ENCODE data around the gene SP9. TPM values are rescaled to one million over a fixed set of nuclear protein-coding genes. Genes with fewer than 3 reads are reported as not detected.
A peak's percentile ranks its signal among the peaks of the same experiment; 100 is the strongest.
"Not testable (repeated sequence)": the region's sequence is repeated elsewhere in the genome, so short reads cannot be mapped to it uniquely, and the experiment has no call there.

Gene SP9
- total RNA-seq, 2 donors from 2014 or later = not detected

GRCh38 chr2:174339561-174340399 is 5.0 kb downstream of the SP9 start:
- peak overlapping the region in 1 of 2 donors; percentile 77 for H3K27ac Mint-ChIP-seq
- no peak for ATAC-seq
- H3K36me3 Mint-ChIP-seq = peaks cover 0 to 6% of the 10 kb centered on the region in 2 donors
- H3K9me3 Mint-ChIP-seq = no peaks in the 10 kb centered on the region
- no peak for DNase-seq (ENCODE audit: low spot score in 2 of 2)

DNA sequence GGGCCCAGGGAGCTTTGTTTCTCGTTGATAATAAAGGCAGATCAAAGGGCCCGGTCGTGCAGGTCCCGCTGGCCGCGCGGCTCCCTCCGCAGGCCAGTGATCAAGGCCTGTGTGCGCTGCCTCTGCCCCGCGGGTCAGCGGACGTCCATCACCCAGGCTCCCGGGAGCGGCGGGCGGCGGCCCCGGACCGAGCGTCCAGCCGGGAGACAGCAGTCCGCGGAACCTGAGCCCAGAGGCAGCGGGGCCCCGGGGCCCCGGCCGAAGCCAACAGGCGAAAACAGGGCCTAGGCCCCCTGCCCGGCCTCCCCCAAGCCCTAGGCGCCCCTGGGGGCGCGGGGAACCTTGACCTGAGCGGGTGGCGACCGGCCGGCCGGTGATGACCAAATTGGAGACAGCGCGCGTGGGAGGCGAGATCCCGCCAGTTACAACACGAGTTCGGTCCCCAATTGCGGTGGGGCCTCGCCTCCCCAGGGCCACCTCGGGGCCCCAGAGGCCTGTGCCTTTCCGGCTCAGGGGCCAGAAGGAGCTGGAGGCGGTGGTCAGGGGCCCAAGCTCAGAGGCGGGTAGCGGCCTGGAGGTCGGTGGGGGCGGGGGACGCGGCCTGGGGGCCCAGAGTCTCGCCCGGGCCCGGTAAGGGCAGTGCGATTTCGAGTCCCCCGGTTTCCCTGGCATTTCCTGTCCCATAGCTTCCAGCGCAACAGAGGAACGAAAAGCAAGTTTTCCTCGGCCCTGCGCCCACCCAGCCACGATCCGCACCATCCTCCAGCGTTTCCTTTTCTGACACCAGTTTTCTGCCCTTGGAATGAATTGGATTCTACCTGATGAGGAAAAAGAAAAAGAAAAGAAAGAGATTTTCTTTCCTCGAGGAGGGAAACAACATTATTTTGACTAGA is 5.9 kb downstream of the SP9 start:
- Mint-ChIP-seq H3K27ac (no peak overlapping the region), H3K9me3 (no peaks in the 10 kb centered on the region), H3K36me3 (peaks cover 0 to 6% of the 10 kb centered on the region in 2 donors)
- ATAC-seq = no peak
- DNase-seq (ENCODE audit: low spot score in 2 of 2) = no peak

GRCh38 chr2:174341293-174341994 is 6.7 kb downstream of the SP9 start:
- Mint-ChIP-seq H3K27ac (peak overlapping the region in 1 of 2 donors; percentile 95), H3K9me3 (no peaks in the 10 kb centered on the region), H3K36me3 (peaks cover 0 to 6% of the 10 kb centered on the region in 2 donors)
- DNase-seq (ENCODE audit: low spot score in 2 of 2) (peak; percentile 78 to 93), ATAC-seq (peak; percentile 71 to 77)

DNA sequence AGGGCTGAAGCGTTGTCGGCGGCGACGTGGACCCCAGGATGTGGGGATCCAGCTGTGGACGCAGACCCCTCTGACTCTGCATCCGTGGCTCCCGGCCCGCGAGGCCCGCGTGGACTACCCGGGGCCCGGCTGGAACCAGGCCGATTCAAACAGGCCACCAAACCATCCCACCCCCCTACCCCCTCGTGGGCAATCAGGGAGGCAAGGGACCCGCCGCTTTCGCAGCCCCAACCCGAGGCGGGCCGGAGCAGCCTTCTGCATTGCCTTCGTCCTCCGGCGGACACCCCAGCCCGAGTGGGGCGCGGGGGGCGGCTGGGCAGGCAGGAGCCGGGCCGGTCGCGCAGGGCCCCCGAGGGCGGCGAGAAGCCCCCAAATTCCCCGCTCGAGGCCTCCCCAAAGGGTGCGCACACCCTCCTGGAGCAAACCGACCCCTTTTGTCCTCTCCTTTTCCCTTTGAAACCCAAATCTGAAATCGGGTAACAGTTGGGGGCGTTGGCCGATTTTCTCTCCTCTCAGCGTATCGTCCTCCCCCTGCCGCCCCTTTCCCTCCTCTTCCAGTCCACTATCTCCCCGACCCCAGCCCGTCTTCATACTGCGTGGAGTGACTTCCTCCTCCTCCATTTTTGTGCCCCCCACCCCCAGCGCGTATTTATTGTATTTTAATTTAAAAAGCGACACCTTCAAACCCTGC is 7.4 kb downstream of the SP9 start:
- peaks cover 0 to 6% of the 10 kb centered on the region in 2 donors for H3K36me3 Mint-ChIP-seq
- ATAC-seq (peak; percentile 14 to 22), DNase-seq (ENCODE audit: low spot score in 2 of 2) (no peak)
- H3K9me3 Mint-ChIP-seq = no peaks in the 10 kb centered on the region
- H3K27ac Mint-ChIP-seq = peak overlapping the region in 1 of 2 donors; percentile 44

DNA sequence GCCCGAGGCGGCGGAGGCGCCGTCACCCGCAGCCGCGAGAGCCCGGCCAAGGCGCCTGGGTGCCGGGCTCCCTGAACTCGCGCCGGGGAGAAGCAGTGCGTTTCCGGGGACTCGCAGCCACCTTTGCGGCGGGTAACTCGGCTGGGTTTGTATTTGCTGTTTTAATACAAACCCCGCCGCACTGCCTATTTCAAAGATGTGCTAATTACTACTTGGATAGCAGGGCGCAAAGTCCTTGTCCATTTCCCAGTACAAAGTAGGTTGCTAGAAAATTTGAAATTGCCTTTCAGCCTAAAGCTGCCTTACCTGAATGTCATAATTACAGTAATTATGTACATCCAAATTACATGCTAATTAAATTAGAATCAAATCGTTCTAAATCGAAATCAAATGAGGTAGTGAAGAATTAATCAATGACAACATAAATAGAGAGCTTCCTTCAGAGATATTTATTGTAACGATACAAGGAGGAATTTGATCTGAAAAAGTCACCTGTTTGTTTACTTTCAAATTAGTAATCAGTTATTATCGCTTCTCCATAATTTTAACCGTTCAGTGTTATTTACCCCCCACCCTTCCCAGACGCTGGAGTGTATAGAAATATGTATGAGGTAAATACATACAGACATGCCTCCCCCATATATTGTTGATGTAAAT is 8.1 kb downstream of the SP9 start:
- Mint-ChIP-seq H3K27ac (no peak overlapping the region), H3K36me3 (peaks cover 0 to 6% of the 10 kb centered on the region in 2 donors), H3K9me3 (no peaks in the 10 kb centered on the region)
- DNase-seq (ENCODE audit: low spot score in 2 of 2) (peak in 1 of 2 donors; percentile 55), ATAC-seq (no peak)

- H3K9me3 Mint-ChIP-seq = no peaks in the 10 kb centered on the region
- DNase-seq (ENCODE audit: low spot score in 2 of 2) = no peak
- H3K27ac Mint-ChIP-seq = peak overlapping the region in 1 of 2 donors; percentile 50
- ATAC-seq = no peak
- peaks cover 0 to 7% of the 10 kb centered on the region in 2 donors for H3K36me3 Mint-ChIP-seq
These were observed 8.5 kb downstream of the SP9 start for GRCh38 chr2:174343343-174343622.

- H3K27ac Mint-ChIP-seq = peak overlapping the region in 1 of 2 donors; percentile 50
- H3K9me3 Mint-ChIP-seq = no peaks in the 10 kb centered on the region
- DNase-seq (ENCODE audit: low spot score in 2 of 2) = no peak
- no peak for ATAC-seq
- H3K36me3 Mint-ChIP-seq = peaks cover 0 to 12% of the 10 kb centered on the region in 2 donors
These were observed 9.1 kb downstream of the SP9 start for GRCh38 chr2:174343623-174344455.

- Mint-ChIP-seq H3K36me3 (peaks cover 0 to 13% of the 10 kb centered on the region in 2 donors), H3K9me3 (no peaks in the 10 kb centered on the region), H3K27ac (no peak overlapping the region)
- DNase-seq (ENCODE audit: low spot score in 2 of 2) = no peak
- no peak for ATAC-seq
These were observed 10.1 kb downstream of the SP9 start for GRCh38 chr2:174344716-174345461.

DNA sequence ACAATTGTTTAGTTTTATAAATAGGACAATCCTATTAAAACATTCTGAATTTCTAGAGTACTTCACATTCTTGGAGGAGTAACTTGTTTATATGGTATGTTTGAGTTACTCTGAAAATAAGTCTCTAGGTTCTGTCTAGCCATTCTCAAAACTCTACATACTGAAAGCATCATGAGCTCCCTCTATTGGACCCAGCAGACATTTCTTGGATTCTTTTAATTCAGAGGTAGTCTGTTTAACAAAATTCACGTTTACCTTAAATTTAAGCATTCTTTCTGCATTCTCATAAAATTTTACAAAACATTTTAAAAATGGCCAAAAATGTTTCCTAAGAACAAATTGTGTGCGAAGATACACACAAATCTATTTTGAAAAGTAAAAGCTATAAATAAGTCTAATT is 15.3 kb downstream of the SP9 start:
- DNase-seq (ENCODE audit: low spot score in 2 of 2) = no peak
- no peaks in the 10 kb centered on the region for H3K9me3 Mint-ChIP-seq
- no peak overlapping the region for H3K27ac Mint-ChIP-seq
- no peak for ATAC-seq
- H3K36me3 Mint-ChIP-seq = peaks cover 0 to 7% of the 10 kb centered on the region in 2 donors

GRCh38 chr2:174350593-174351181 is 15.9 kb downstream of the SP9 start:
- H3K36me3 Mint-ChIP-seq = peaks cover 0 to 7% of the 10 kb centered on the region in 2 donors
- DNase-seq (ENCODE audit: low spot score in 2 of 2) (no peak), ATAC-seq (no peak)
- H3K9me3 Mint-ChIP-seq = no peaks in the 10 kb centered on the region
- H3K27ac Mint-ChIP-seq = no peak overlapping the region

- H3K9me3 Mint-ChIP-seq = no peaks in the 10 kb centered on the region
- no peak overlapping the region for H3K27ac Mint-ChIP-seq
- no peak for DNase-seq (ENCODE audit: low spot score in 2 of 2)
- peaks cover 0 to 7% of the 10 kb centered on the region in 2 donors for H3K36me3 Mint-ChIP-seq
- ATAC-seq = no peak
These were observed 18.2 kb downstream of the SP9 start for GRCh38 chr2:174353004-174353403.

GRCh38 chr2:174356347-174356746 is 21.6 kb downstream of the SP9 start:
- Mint-ChIP-seq H3K36me3 (peaks cover 0 to 4% of the 10 kb centered on the region in 2 donors), H3K27ac (no peak overlapping the region), H3K9me3 (no peaks in the 10 kb centered on the region)
- DNase-seq (ENCODE audit: low spot score in 2 of 2) (no peak), ATAC-seq (no peak)

DNA sequence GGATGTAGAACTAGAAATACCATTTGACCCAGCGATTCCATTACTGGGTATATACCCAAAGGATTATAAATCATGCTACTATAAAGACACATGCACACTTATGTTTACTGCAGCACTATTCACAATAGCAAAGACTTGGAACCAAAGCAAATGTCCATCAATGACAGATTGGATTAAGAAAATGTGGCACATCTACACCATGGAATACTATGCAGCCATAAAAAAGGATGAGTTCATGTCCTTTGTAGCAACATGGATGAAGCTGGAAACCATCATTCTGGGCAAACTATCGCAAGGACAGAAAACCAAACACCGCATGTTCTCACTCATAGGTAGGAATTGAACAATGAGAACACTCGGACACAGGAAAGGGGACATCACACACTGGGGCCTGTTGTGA is 24.9 kb downstream of the SP9 start:
- DNase-seq (ENCODE audit: low spot score in 2 of 2); H3K9me3 Mint-ChIP-seq; H3K27ac Mint-ChIP-seq; ATAC-seq: not testable (repeated sequence)
- H3K36me3 Mint-ChIP-seq = peaks cover 21 to 27% of the 10 kb centered on the region in 2 donors

GRCh38 chr2:174362949-174363348 is 28.2 kb downstream of the SP9 start:
- Mint-ChIP-seq H3K9me3 (peaks cover 6 to 19% of the 10 kb centered on the region in 2 donors), H3K36me3 (peaks cover 39 to 50% of the 10 kb centered on the region in 2 donors), H3K27ac (peak overlapping the region in 1 of 2 donors; percentile 29)
- DNase-seq (ENCODE audit: low spot score in 2 of 2) (no peak), ATAC-seq (no peak)
